GM12865 (cell line): ENCODE measurements around the gene NFKB1.

Experiments
- DNase-seq: peaks from one replicate; pipeline ENCODE4 v3.0.0; 2010; ENCODE audit warnings: low read depth
- H3K4me3 ChIP-seq: 2 replicates; pipeline ENCODE4 v1.5.1; 2011; ENCODE audit warnings: mild to moderate bottlenecking, low read depth, low read length, control low read depth
- CTCF ChIP-seq: IDR thresholded peaks from 2 replicates; pipeline ENCODE4 v1.5.1; 2011; ENCODE audit warnings: low read length, control low read depth, low read depth, inconsistent platforms; ENCODE audit not compliant: insufficient read depth; ENCODE audit errors: missing control alignments

The NFKB1 gene

GRCh38 chr4:102547973-102548372 is 46.8 kb downstream of the NFKB1 start:
- DNase-seq, result no peak
- no peak overlapping the region for H3K4me3 ChIP-seq
- no peak for TF ChIP-seq CTCF

- no peak for DNase-seq
- TF ChIP-seq CTCF, result no peak
- H3K4me3 ChIP-seq, result no peak overlapping the region
Observed at GRCh38 chr4:102551958-102552565, 50.9 kb downstream of the NFKB1 start.

DNA sequence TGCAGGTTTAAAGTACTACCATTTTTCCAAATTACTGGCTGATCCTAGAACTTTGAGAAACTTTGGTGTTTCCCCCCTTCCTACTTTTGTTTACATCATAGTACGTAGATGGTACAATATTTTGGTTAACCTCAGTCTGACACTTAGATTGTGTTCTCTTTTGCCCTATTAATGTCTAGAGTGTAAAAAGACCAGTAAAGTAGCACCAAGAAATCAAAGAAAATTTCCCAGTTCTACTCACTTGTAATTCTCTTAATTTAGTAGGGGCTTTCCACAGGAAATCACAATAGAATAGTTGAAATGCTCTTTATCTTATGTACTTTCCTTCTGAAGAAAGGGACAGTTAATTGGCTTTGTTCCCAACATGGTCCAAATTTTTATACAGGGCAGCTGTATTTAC is 51.6 kb downstream of the NFKB1 start:
- DNase-seq, result peak; percentile 14

DNA sequence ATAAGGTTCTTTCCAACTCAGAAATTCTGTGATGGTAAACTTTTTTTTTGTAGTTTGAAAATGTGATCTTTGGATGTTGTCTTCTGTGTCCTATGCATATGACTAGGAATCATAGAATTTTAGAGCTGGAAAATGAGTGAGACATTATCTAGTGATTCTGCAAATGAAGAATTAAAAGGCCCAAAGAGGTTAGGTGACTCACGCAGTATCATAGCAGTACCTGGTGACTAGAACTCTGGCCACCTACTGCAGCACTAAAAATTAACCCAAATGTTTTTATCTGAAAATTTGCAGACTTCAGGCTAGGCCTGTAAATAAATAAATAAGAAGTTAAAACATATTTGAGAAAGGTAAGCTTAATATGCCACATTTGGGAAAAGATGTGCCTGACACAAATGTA is 52.8 kb downstream of the NFKB1 start:
- no peak for TF ChIP-seq CTCF

More for the DNA sequence above, 51.6 kb downstream of the NFKB1 start:
- H3K4me3 ChIP-seq, result no peak overlapping the region
- TF ChIP-seq CTCF, result no peak

DNA sequence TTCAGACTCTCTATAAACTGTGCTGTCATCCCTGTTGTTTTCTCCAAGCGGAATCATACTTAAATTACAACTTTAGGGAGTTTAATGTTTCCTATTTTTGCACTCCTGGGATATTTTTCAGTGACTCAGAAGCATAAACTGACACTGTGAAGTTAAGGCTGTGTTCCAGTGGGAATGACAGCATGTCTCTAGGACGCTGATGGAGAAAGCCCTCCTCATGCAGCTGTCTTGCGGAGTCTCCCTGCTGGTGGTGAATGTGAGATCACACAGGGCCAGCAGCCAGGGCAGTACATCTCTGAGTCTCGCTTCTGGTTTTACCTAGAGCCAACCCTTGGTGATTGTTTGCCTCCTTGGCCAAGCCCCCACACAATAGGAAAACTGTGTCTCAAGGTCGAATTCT is 53.3 kb downstream of the NFKB1 start:
- no peak overlapping the region for H3K4me3 ChIP-seq
- TF ChIP-seq CTCF, result no peak
- no peak for DNase-seq

More for the DNA sequence above, 52.8 kb downstream of the NFKB1 start:
- DNase-seq, result no peak
- no peak overlapping the region for H3K4me3 ChIP-seq

DNA sequence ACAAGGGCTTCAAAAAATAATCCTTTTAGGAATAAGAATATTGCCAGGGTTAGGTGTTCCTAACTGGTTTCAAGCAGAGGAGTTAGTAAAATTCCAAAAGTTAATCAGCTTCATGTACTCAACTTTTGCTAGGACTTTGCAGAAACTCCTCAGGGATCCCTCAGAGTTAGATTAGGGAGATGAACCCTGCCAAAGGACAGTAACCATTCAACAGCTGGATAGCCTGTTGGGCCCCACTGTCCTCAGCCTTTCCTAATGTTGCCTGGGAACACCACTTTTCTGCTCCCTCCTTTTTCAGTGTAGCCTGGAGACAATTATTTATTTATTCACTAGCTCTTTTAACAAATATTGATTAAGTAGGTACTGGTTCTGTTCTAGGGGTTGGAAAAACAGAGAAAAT is 53.8 kb downstream of the NFKB1 start:
- no peak for TF ChIP-seq CTCF

DNA sequence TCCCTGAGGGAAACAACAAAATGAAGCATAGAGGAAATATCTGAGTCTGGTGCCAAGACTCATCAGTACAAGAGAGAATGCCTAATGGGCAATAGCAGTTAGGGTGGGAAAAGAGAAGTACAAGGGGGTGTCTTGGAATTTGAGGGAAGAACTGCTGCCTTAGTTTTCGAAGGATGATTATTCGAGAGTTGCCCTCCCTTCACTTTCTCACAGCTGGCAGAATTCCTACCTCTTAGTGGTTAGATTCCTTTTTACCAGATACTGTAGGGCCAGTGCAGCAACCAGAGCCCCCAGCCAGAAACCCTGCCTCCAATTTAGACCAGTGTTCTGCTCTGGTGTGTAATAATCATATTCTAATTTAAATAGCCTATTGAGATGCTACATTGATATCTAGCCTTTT is 56.5 kb downstream of the NFKB1 start:
- TF ChIP-seq CTCF, result no peak
- no peak for DNase-seq
- no peak overlapping the region for H3K4me3 ChIP-seq

More for the DNA sequence above, 53.8 kb downstream of the NFKB1 start:
- no peak for DNase-seq
- H3K4me3 ChIP-seq, result no peak overlapping the region
